Chondrocyte (in vitro differentiated cells): ENCODE results near the gene DOK7. TPM values are rescaled to one million over a fixed set of nuclear protein-coding genes. Genes with fewer than 3 reads are reported as not detected.
A peak's percentile ranks its signal among the peaks of the same experiment; 100 is the strongest.

Experiments
- DNase-seq: peaks from one replicate; pipeline ENCODE4 v3.0.0; 2021; ENCODE audit warnings: mixed read lengths, low spot score
- H3K27ac Mint-ChIP-seq: one replicate; pipeline ENCODE4 v1.8.0; 2021; ENCODE audit warnings: mild to moderate bottlenecking, moderate library complexity, mixed read lengths; ENCODE audit not compliant: unreplicated experiment
- H3K27me3 Mint-ChIP-seq: 2 replicates; pipeline ENCODE4 v1.8.0; 2021; ENCODE audit warnings: low read depth, mixed read lengths
- H3K36me3 Mint-ChIP-seq: 2 replicates; pipeline ENCODE4 v1.8.0; 2021; ENCODE audit warnings: low read depth, mixed read lengths
- H3K4me1 Mint-ChIP-seq: 2 replicates; pipeline ENCODE4 v1.8.0; 2021; ENCODE audit warnings: low read depth, mild to moderate bottlenecking, mixed read lengths
- H3K4me3 Mint-ChIP-seq: one replicate; pipeline ENCODE4 v1.8.0; 2021; ENCODE audit warnings: mild to moderate bottlenecking, moderate library complexity, mixed read lengths; ENCODE audit not compliant: unreplicated experiment
- H3K9me3 Mint-ChIP-seq: 2 replicates; pipeline ENCODE4 v1.8.0; 2021; ENCODE audit warnings: low read depth, mixed read lengths
- CTCF ChIP-seq: fragments of 200-600 bp; sonication (generic); IDR thresholded peaks from 2 replicates; pipeline ENCODE4 v1.5.0; 2021; ENCODE audit warnings: antibody characterized with exemption, mild to moderate bottlenecking, moderate library complexity
- total RNA-seq: library from RNA; stranded (reverse); gene quantifications from 3 replicates; pipeline ENCODE4 v1.2.1, GENCODE V29; 2021

The DOK7 gene
- total RNA-seq, 1 donor from 2014 or later, result 0.37 TPM

- TF ChIP-seq CTCF, result no peak
- Mint-ChIP-seq H3K9me3 (no peaks in the 10 kb centered on the region), H3K27ac (no peak overlapping the region), H3K4me1 (no peaks in the 10 kb centered on the region), H3K4me3 (no peak overlapping the region), H3K36me3 (no peaks in the 10 kb centered on the region), H3K27me3 (peaks cover 6% of the 10 kb centered on the region)
- DNase-seq, result peak; percentile 55
Observed at GRCh38 chr4:3468154-3468553, 5.0 kb downstream of the DOK7 start.

GRCh38 chr4:3468804-3469203 is 5.7 kb downstream of the DOK7 start:
- TF ChIP-seq CTCF, result no peak
- H3K4me3 Mint-ChIP-seq, result no peak overlapping the region
- DNase-seq, result peak; percentile 79
- H3K9me3 Mint-ChIP-seq, result no peaks in the 10 kb centered on the region
- no peaks in the 10 kb centered on the region for H3K36me3 Mint-ChIP-seq
- H3K4me1 Mint-ChIP-seq, result no peaks in the 10 kb centered on the region
- H3K27me3 Mint-ChIP-seq, result peaks cover 6% of the 10 kb centered on the region
- H3K27ac Mint-ChIP-seq, result no peak overlapping the region

GRCh38 chr4:3469386-3470243 is 6.5 kb downstream of the DOK7 start:
- Mint-ChIP-seq H3K36me3 (no peaks in the 10 kb centered on the region), H3K27me3 (peaks cover 6% of the 10 kb centered on the region), H3K4me3 (no peak overlapping the region), H3K27ac (no peak overlapping the region), H3K9me3 (no peaks in the 10 kb centered on the region), H3K4me1 (no peaks in the 10 kb centered on the region)
- DNase-seq, result peak; percentile 92
- TF ChIP-seq CTCF, result no peak

- TF ChIP-seq CTCF, result no peak
- Mint-ChIP-seq H3K27ac (no peak overlapping the region), H3K9me3 (no peaks in the 10 kb centered on the region), H3K4me3 (no peak overlapping the region), H3K27me3 (peaks cover 6% of the 10 kb centered on the region), H3K4me1 (no peaks in the 10 kb centered on the region), H3K36me3 (no peaks in the 10 kb centered on the region)
- no peak for DNase-seq
Observed at GRCh38 chr4:3470244-3471097, 7.4 kb downstream of the DOK7 start.

GRCh38 chr4:3471098-3471760 is 8.1 kb downstream of the DOK7 start:
- DNase-seq, result peak; percentile 66
- no peak overlapping the region for H3K27ac Mint-ChIP-seq
- no peak overlapping the region for H3K4me3 Mint-ChIP-seq
- H3K27me3 Mint-ChIP-seq, result peaks cover 6% of the 10 kb centered on the region
- H3K36me3 Mint-ChIP-seq, result no peaks in the 10 kb centered on the region
- no peaks in the 10 kb centered on the region for H3K9me3 Mint-ChIP-seq
- TF ChIP-seq CTCF, result no peak
- no peaks in the 10 kb centered on the region for H3K4me1 Mint-ChIP-seq
